Kidney (tissue), 14 donors: ENCODE data around the gene CHAD. TPM values are rescaled to one million over a fixed set of nuclear protein-coding genes. Genes with fewer than 3 reads are reported as not detected.

Source experiments
- DNase-seq, 5 donors: peaks; one replicate each; pipeline ENCODE4 v3.0.0-alpha.2; 2013 to 2020
- FAIRE-seq: peaks from 2 replicates; lab custom pipeline; 2012; peaks lifted over from hg19 to GRCh38; lab: Jason Lieb, UNC
- H3K27ac ChIP-seq, 2 donors: one replicate each; pipeline ENCODE4 v1.7.0; 2013; ENCODE audit warnings: low read depth in 2 of 2, low read length in 2 of 2, inconsistent platforms in 1 of 2
- H3K27me3 ChIP-seq: one replicate; pipeline ENCODE4 v1.7.1; 2013; ENCODE audit warnings: low read length, inconsistent platforms; ENCODE audit not compliant: control insufficient read depth, insufficient read depth
- H3K36me3 ChIP-seq, 3 donors: one replicate each; pipeline versions ENCODE4 v1.7.0 to v1.7.1; 2013; ENCODE audit warnings: low read length in 3 of 3, control low read depth in 1 of 3, inconsistent platforms in 1 of 3; ENCODE audit not compliant: insufficient read depth in 3 of 3, control insufficient read depth in 2 of 3
- H3K4me1 ChIP-seq, 3 donors: one replicate each; pipeline versions ENCODE4 v1.7.0 to v1.7.1; 2013; ENCODE audit warnings: low read length in 3 of 3, inconsistent platforms in 1 of 3, low read depth in 1 of 3; ENCODE audit not compliant: control insufficient read depth in 2 of 3, insufficient read depth in 2 of 3
- H3K4me3 ChIP-seq, 3 donors: one replicate each; pipeline versions ENCODE4 v1.7.0 to v1.8.1; 2013; ENCODE audit warnings: low read length in 3 of 3, control low read depth in 1 of 3, inconsistent platforms in 1 of 3
- H3K9ac ChIP-seq, 3 donors: one replicate each; pipeline versions ENCODE4 v1.7.0 to v1.7.1; 2013; ENCODE audit warnings: low read length in 3 of 3, control low read depth in 1 of 3, inconsistent platforms in 1 of 3
- H3K9me3 ChIP-seq, 3 donors: one replicate each; pipeline versions ENCODE4 v1.7.0 to v1.7.1; 2013; ENCODE audit warnings: low read length in 3 of 3, control low read depth in 1 of 3, inconsistent platforms in 1 of 3; ENCODE audit not compliant: control insufficient read depth in 2 of 3, insufficient read depth in 1 of 3
- CTCF ChIP-seq: IDR thresholded peaks from 3 replicates; pipeline ENCODE4 v1.5.1; 2012; ENCODE audit warnings: mild to moderate bottlenecking, moderate library complexity, borderline replicate concordance; ENCODE audit not compliant: insufficient read depth; ENCODE audit errors: extremely low read depth
- intact Hi-C: fragments of 100-400 bp; cut with DNase I; formaldehyde crosslinking; loops from one replicate; pipeline ENCODE4 v1.11.1; 2022
- polyA plus RNA-seq: library from polyadenylated mRNA; stranded (reverse); fragments of 350-450 nt; fragmentation: Illumina TruSeq; extraction: RNeasy Lipid Tissue Mini Kit (QIAGEN cat#74804); gene quantifications from one replicate; pipeline ENCODE4 v1.2.3, GENCODE V29; 2014; ENCODE audit warnings: low read depth, low replicate concordance; ENCODE audit not compliant: insufficient read depth
- total RNA-seq: library from RNA; stranded (reverse); fragmentation: NEBNext Ultra II Directional; extraction: Animal tissue kit (Norgen Biotek cat#: 25700); gene quantifications from one replicate; pipeline ENCODE4 v1.2.1, GENCODE V29; 2021
- donor health status: control.
- donor health status: control.
- donor health status: control.
- donor health status: control.
- donor health status: control.
- donor health status: DM: yes; HTN: yes; CAD: no.
- donor health status: Normal renal cell carcinoma (clear cell type).

Gene CHAD
- total and polyA plus RNA-seq, 2 donors from 2014 or later = 0.22 to 0.43 TPM

GRCh38 chr17:50498021-50498874, 29.6 kb upstream of the CHAD start:
- FAIRE-seq (no peak), DNase-seq (peak in 1 of 5 donors; percentile 52)
- no peak overlapping the region for H3K27ac ChIP-seq
- H3K9ac ChIP-seq = no peak overlapping the region
- no peak overlapping the region for H3K4me3 ChIP-seq
- TF ChIP-seq CTCF = no peak
- no peaks in the 10 kb centered on the region for H3K27me3 ChIP-seq
- intact Hi-C loops = no loop called here
- no peaks in the 10 kb centered on the region for H3K9me3 ChIP-seq
- H3K36me3 ChIP-seq = no peaks in the 10 kb centered on the region
- H3K4me1 ChIP-seq = no peaks in the 10 kb centered on the region

- no peak overlapping the region for H3K9ac ChIP-seq
- no peak overlapping the region for H3K27ac ChIP-seq
- H3K36me3 ChIP-seq = no peaks in the 10 kb centered on the region
- intact Hi-C loops = no loop called here
- H3K4me1 ChIP-seq = no peaks in the 10 kb centered on the region
- H3K4me3 ChIP-seq = no peak overlapping the region
- no peak for FAIRE-seq
- no peak for DNase-seq
- TF ChIP-seq CTCF = no peak
- no peaks in the 10 kb centered on the region for H3K9me3 ChIP-seq
- H3K27me3 ChIP-seq = no peaks in the 10 kb centered on the region
These were observed 27.2 kb upstream of the CHAD start for GRCh38 chr17:50495918-50496317.

- peak in 1 of 5 donors; percentile 49 for DNase-seq
- H3K27ac ChIP-seq = no peak overlapping the region
- FAIRE-seq = no peak
- TF ChIP-seq CTCF = no peak
- no peak overlapping the region for H3K4me3 ChIP-seq
- no peaks in the 10 kb centered on the region for H3K27me3 ChIP-seq
- H3K9me3 ChIP-seq = no peaks in the 10 kb centered on the region
- intact Hi-C loops = no loop called here
- no peaks in the 10 kb centered on the region for H3K4me1 ChIP-seq
- no peak overlapping the region for H3K9ac ChIP-seq
- H3K36me3 ChIP-seq = no peaks in the 10 kb centered on the region
These were observed 26.6 kb upstream of the CHAD start for GRCh38 chr17:50495217-50495823.
